ENCODE results near the gene ECSCR.

- no peak for TF ChIP-seq CTCF (IDR thresholded peaks at IDR 0.05)
- no peak for TF ChIP-seq ZFX (IDR thresholded peaks at IDR 0.05; ENCODE audit: borderline replicate concordance)
These were observed 10.6 kb upstream of the ECSCR start for GRCh38 chr5:139473105-139473504.
